ENCODE data around the gene TMEM69. TPM values are rescaled to one million over a fixed set of nuclear protein-coding genes. Genes with fewer than 3 reads are reported as not detected.
A peak's percentile ranks its signal among the peaks of the same experiment; 100 is the strongest.

TMEM69 gene
- total RNA-seq, 4 donors from 2014 or later, result 12.0 to 52.7 (median 30.8) TPM

DNA sequence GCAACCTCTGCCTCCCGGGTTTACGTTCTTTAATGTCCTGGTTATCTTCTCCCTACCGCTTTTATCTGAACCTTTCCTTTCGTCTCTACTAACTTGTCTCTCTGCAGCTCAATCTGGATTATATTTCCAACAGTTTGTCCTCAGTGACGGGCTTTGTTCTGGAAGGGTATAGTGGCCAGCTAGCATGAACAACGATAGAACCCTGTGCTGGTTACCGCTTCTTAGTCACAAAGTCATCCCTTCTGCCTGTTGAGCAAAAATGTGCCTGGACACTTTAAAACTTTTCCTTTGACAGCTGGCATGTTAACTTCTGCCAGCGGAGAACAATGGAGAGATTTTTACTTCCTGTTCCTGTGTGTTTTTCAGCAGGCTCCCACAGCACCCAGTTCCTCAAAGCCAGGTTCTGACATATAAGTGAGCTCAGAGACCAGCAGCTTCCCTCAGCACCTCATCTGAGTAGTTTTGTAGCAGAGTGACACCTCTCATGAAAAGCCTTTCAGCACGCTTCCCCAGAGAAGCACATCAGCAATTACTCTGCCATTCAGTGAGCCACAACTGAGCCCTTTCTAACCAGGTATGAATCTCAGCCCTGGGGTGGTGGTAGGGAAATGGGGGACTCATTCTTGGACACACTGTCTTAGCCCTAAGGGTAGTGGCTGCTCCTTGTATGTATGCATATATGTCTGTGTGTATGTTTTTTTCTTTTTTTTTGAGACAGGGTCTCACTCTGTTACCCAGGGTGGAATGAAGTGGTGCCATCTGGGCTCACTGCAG, 40.5 kb upstream of the TMEM69 start:
- H3K4me3 ChIP-seq, result no peak overlapping the region
- H3K9me3 ChIP-seq, result no peaks in the 10 kb centered on the region
- H3K36me3 ChIP-seq, result peaks cover 0 to 89% (median 15%) of the 10 kb centered on the region in 3 donors
- H3K27me3 ChIP-seq, result no peaks in the 10 kb centered on the region
- 70 to 80% methylated on average over 8 of the region's 9 CpGs for WGBS, 2 donors
- peaks cover 0 to 18% (median 8%) of the 10 kb centered on the region in 3 donors for H3K4me1 ChIP-seq
- DNase-seq, result no peak
- TF ChIP-seq, protein P1, sequence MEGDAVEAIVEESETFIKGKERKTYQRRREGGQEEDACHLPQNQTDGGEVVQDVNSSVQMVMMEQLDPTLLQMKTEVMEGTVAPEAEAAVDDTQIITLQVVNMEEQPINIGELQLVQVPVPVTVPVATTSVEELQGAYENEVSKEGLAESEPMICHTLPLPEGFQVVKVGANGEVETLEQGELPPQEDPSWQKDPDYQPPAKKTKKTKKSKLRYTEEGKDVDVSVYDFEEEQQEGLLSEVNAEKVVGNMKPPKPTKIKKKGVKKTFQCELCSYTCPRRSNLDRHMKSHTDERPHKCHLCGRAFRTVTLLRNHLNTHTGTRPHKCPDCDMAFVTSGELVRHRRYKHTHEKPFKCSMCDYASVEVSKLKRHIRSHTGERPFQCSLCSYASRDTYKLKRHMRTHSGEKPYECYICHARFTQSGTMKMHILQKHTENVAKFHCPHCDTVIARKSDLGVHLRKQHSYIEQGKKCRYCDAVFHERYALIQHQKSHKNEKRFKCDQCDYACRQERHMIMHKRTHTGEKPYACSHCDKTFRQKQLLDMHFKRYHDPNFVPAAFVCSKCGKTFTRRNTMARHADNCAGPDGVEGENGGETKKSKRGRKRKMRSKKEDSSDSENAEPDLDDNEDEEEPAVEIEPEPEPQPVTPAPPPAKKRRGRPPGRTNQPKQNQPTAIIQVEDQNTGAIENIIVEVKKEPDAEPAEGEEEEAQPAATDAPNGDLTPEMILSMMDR (IDR thresholded peaks at IDR 0.05), result no peak
- TF ChIP-seq POLR2A (IDR thresholded peaks at IDR 0.05), result no peak
- intact Hi-C loops (cut with DNase I), result no loop called here
- H3K27ac ChIP-seq, result peak overlapping the region in 2 of 4 donors; percentile 10 to 13

DNA sequence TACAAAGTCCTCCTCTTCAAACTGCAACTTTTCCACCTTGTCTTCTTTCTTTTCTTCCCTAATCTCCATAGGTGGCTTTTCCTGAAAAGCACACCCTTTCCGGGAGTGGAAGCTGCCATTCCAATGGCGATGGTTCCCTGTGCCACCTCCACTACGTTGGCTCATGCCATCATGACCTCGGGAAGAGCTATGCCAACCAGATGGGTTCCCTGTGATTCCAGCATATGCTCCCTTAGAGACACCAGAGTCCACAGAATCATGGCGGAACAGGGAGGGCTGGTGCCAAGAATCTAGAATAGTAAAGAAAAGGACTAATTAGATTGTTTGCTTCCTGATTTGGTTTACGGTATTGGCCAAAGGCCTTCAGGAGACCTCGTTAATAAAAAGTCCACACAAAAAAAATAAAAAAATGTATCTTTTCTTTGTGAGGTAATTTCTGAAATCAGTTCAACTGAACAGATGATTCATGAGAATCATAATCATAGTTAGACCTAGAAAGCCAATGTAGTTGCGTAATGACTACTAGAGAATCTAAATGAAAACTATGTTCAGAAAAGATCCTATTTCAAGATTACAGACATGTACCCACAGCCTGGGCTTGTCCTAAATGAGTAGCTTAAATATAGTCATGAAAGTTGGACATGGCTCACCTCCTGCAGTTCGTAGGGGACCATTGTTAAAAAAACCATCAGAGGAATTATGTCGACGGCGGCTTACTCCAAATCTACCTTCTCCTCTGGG, 33.3 kb upstream of the TMEM69 start:
- intact Hi-C loops (cut with DNase I), result no loop called here
- Histone ChIP-seq H3K27ac (no peak overlapping the region), H3K4me3 (no peak overlapping the region), H3K27me3 (no peaks in the 10 kb centered on the region), H3K4me1 (no peaks in the 10 kb centered on the region), H3K36me3 (peaks cover 21 to 100% (median 53%) of the 10 kb centered on the region in 3 donors), H3K9me3 (no peaks in the 10 kb centered on the region)
- DNase-seq, result no peak
- WGBS, 2 donors, result 59 to 70% methylated on average over 11 to 12 of the region's 12 CpGs
- TF ChIP-seq, protein P1 (IDR thresholded peaks at IDR 0.05), result no peak
- no peak for TF ChIP-seq POLR2A (IDR thresholded peaks at IDR 0.05)

DNA sequence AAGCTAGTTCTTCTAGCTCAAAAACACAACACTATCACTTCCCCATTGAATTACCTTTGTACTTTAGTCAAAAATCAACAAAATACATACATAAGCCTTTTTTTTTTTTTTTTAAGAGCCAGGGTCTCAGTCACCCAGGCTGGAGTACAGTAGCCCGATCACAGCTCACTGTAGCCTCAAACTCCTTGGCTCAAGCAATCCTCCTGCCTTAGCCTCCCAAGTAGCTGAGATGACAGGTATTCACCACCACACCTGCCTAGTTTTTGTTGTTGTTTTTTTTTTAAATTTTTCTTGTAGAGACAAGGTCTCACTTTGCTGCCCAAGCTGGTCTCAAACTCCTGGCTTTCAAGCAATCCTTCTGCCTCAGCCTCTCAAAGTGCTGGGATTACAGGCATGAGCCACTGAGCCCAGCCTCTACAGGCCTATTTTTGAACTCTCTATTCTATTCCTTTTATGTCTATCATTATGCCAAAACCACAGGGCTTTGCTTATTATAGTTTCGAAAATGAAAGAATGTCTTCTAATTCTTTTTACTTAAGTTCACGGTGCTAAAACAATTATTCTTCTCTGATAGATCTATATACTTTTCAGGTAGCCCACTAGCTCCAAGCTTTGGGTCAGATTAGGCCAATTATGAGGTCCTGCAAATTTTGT, 31.3 kb upstream of the TMEM69 start:
- no peaks in the 10 kb centered on the region for H3K27me3 ChIP-seq
- WGBS, 2 donors, result 88 to 96% methylated on average over 3 of the region's 3 CpGs
- DNase-seq, result no peak
- no peak overlapping the region for H3K4me3 ChIP-seq
- intact Hi-C loops (cut with DNase I), result no loop called here
- TF ChIP-seq, protein P1 (IDR thresholded peaks at IDR 0.05), result no peak
- no peak for TF ChIP-seq POLR2A (IDR thresholded peaks at IDR 0.05)
- H3K27ac ChIP-seq, result no peak overlapping the region
- peaks cover 21 to 100% (median 49%) of the 10 kb centered on the region in 3 donors for H3K36me3 ChIP-seq
- no peaks in the 10 kb centered on the region for H3K4me1 ChIP-seq
- H3K9me3 ChIP-seq, result no peaks in the 10 kb centered on the region

DNA sequence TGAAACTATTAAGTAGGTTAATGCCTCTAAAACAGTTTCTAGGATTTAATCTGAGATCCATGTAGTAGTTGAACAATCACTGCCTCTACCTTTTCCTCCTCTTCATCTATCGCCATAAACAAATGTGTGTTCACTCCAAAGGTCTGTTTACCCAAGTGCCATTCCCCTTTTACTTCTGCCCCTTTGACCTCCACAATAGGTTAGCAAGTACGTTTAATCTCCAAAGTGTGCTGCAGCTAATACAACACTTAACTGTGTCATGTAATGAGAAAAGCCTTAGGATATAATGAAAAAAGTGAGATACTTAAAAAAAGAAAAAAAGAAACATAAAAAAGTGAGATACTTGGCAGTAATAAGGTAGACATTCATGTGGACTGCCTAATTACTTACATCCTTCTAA, 29.8 kb upstream of the TMEM69 start:
- Histone ChIP-seq H3K36me3 (peaks cover 15 to 86% (median 43%) of the 10 kb centered on the region in 3 donors), H3K27ac (no peak overlapping the region), H3K4me1 (peaks cover 0 to 7% (median 0%) of the 10 kb centered on the region in 3 donors), H3K9me3 (no peaks in the 10 kb centered on the region), H3K27me3 (no peaks in the 10 kb centered on the region), H3K4me3 (no peak overlapping the region)
- intact Hi-C loops (cut with DNase I), result no loop called here
- no peak for DNase-seq
- TF ChIP-seq POLR2A (IDR thresholded peaks at IDR 0.05), result no peak
- TF ChIP-seq, protein P1 (IDR thresholded peaks at IDR 0.05), result no peak
- 68 to 92% methylated on average over 2 of the region's 2 CpGs for WGBS, 2 donors

Data from esophagus squamous epithelium (tissue), 5 donors.